Effector CD8-positive, alpha-beta T cell (primary cell): ENCODE results near the gene OPN3.

Experiments
- DNase-seq: peaks from one replicate; lab custom pipeline; 2025; lab: John Stamatoyannopoulos, UW

The OPN3 gene

DNA sequence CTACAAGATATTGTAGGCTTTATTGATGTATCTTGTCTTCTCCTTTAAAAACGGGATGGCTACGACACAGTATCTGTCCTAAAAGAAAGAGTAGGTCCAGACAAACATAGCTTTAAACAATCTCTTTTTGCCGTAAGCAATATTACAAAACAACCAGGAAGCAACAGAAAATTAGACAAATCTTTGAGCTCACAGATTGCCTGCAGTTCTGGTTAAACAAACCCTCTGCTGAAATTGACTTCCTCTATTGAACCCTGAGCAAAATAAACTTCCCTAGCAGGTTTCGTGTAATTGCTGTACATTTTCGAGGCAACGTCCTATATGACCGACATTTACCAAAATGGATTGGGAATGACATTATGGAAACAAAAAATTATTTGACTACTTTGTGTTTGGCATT is 50.6 kb downstream of the OPN3 start:
- no peak for DNase-seq

GRCh38 chr1:241586905-241587512 is 53.2 kb downstream of the OPN3 start:
- DNase-seq: no peak

GRCh38 chr1:241582921-241583321 is 57.2 kb downstream of the OPN3 start:
- DNase-seq: no peak

- no peak for DNase-seq
These were observed 60.7 kb downstream of the OPN3 start for GRCh38 chr1:241579434-241579833.

- no peak for DNase-seq
These were observed 66.0 kb downstream of the OPN3 start for GRCh38 chr1:241574154-241574553.

GRCh38 chr1:241569848-241570247 is 70.3 kb downstream of the OPN3 start:
- no peak for DNase-seq

DNA sequence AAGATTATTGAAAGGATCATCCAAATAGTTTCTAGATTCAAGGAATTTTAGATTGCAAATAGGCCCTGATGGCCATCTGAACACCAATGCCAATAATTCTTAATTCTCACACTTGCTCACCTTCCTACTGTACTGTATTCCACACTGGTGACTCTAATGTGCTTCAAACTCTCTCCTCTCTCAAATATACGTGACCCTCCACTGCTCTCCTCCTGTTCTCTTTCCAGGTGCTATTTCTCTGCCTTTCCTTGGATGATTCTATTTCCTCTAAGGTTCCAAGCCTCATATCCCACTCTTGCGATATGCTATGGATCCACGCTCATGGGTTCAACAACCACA is 79.4 kb downstream of the OPN3 start:
- DNase-seq: no peak

DNA sequence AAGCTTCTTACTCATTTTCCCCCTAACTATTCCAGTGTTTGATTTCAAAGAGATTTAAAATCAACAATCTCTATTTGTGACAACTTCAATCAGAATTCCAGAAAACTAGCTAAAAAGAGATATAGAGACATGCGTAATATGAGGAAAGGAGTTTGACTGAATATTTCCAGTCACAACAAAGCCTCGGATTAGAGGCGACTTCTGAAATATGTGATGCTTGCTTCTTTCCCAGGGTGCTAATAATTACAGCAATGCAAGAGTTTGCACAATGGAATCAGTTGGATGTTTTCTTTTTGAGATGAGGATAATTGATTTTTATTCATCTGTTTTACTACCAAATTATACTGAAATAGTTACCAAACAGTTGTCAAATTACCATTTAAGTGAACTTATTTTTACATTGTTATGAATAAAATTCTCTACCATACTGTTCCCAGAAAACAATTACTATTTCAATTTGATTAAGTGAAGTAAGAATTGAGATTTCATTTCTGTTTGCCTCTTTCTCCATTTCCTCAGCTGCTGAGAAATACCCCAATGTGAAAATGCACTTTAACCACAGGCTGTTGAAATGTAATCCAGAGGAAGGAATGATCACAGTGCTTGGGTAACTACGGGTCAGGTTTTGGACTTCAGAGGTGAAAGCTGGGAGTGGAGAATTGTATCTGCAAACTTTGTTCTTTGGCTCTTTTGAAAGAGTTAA is 79.9 kb downstream of the OPN3 start:
- no peak for DNase-seq

GRCh38 chr1:241557551-241558193 is 82.5 kb downstream of the OPN3 start:
- no peak for DNase-seq

DNA sequence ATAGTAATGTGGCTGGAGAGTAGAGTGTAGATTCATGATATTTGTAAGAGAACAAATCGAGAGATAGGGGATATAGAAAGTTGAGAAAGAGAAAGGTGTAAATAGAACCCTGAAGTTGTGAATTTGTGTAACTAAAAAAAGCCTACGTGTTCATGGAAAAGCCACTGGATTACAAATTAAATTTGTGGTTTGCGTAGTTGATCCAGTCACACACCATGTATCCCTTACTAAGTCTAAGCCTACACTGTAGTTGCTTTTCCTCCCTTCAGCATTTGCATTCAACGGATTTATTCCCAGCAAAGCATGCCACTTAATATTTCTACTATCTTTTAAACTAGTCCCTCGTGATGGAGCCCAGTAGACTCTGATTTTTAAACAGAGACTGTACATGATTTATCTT is 83.1 kb downstream of the OPN3 start:
- no peak for DNase-seq

GRCh38 chr1:241555526-241555925 is 84.6 kb downstream of the OPN3 start:
- DNase-seq: no peak

GRCh38 chr1:241553886-241554592 is 86.1 kb downstream of the OPN3 start:
- no peak for DNase-seq

GRCh38 chr1:241551759-241552638 is 88.2 kb downstream of the OPN3 start:
- DNase-seq: no peak

DNA sequence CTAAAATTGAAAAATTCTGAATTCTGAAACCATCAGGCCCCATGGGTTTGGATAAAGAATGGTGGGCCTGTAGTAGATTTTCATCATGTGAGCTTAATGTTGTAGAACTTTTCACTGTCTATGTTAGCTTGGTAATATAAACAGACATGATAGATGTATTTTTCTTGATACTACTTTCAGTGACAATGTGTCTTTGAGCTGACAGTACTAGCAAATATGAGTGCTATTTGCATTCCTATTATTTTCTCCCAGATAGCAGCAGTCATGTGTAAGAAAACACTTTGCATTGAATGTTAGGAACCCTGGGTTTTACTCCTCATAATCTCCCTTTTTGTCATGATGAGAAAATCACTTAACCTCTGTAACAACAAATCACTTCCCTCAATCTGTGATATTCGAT is 89.9 kb downstream of the OPN3 start:
- no peak for DNase-seq

DNA sequence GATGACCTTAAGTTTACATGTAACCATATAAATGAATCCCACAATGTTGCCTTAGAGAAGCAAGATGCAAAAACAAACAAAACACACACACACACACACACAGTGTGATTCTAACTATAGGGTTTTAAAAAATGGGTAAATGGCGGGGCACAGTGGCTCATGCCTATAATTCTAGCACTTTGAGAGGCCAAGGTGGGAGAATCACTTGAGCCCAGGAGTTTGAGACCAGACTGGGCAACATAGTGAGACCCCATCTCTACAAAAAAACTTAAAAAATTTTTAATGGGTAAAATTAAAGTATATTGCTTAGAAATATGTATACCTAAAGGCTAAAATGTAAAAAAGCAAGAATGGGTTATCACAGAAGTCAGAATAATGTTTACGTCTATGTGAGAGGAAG is 92.2 kb downstream of the OPN3 start:
- DNase-seq: no peak
